ENCODE data around the gene FUT1.

DNA sequence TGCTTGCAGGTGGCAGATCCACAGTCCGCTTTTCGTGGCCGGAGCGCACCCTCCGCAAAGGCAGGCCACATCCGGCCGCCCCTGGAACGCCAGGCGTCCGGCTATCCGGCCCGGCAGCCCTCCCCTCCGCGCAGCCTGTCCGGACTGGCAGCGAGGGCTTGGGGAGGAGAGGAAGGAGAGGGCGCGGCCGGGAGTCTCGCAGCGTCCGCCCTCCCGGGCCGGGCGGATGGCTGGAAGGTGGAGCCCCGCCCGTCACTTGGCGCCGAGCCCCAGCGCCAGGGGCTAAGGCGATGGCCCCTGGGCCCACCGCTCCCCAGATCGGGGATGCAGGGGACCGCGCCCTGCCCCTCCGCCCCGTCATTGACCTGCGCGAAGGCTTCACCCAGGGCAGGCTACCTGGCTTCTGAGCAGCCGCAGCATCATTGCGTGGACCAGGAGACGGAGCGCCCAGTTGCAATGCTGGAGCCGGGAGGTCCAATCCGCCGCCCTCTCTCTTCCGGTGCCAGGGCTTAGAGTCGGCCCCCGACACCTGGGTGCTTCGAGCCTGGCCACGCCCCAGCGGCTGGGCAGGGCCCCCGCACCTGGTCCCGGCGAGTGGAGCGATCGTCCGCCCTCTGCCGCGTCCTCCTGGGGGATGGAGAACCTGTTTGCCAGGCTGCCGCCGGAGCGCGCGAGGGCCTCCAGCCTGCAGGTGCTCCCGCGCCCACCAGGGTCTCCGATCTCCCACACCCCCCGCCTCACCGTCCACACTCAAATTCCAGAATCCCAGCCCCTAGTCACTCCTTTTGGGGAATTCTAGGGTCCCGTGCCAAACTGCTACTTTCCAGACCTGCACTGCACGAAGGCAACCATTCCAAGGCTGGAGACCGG lies at the start of gene FUT1:
- TF ChIP-seq, protein P1, sequence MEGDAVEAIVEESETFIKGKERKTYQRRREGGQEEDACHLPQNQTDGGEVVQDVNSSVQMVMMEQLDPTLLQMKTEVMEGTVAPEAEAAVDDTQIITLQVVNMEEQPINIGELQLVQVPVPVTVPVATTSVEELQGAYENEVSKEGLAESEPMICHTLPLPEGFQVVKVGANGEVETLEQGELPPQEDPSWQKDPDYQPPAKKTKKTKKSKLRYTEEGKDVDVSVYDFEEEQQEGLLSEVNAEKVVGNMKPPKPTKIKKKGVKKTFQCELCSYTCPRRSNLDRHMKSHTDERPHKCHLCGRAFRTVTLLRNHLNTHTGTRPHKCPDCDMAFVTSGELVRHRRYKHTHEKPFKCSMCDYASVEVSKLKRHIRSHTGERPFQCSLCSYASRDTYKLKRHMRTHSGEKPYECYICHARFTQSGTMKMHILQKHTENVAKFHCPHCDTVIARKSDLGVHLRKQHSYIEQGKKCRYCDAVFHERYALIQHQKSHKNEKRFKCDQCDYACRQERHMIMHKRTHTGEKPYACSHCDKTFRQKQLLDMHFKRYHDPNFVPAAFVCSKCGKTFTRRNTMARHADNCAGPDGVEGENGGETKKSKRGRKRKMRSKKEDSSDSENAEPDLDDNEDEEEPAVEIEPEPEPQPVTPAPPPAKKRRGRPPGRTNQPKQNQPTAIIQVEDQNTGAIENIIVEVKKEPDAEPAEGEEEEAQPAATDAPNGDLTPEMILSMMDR (IDR thresholded peaks at IDR 0.05), result peak in 4 of 6 experiments; percentile 26 to 48 (median 32)
- TF ChIP-seq POLR2A (IDR thresholded peaks at IDR 0.05), result peak in 1 of 2 donors; percentile 58
